ENCODE results near the gene SHROOM2.
"Not testable (repeated sequence)": the region's sequence is repeated elsewhere in the genome, so short reads cannot be mapped to it uniquely, and the experiment has no call there.

SHROOM2 gene

GRCh38 chrX:9832811-9833210 is 46.6 kb downstream of the SHROOM2 start:
- DNase-seq (ENCODE audit: low read depth): no peak

GRCh38 chrX:9835585-9836210 is 49.5 kb downstream of the SHROOM2 start:
- DNase-seq (ENCODE audit: low read depth): no peak

- DNase-seq (ENCODE audit: low read depth): no peak
Observed at GRCh38 chrX:9842541-9842940, 56.3 kb downstream of the SHROOM2 start.

- no peak for DNase-seq (ENCODE audit: low read depth)
Observed at GRCh38 chrX:9844936-9845577, 58.8 kb downstream of the SHROOM2 start.

- DNase-seq (ENCODE audit: low read depth): no peak
Observed at GRCh38 chrX:9845578-9845952, 59.3 kb downstream of the SHROOM2 start.

- no peak for DNase-seq (ENCODE audit: low read depth)
Observed at GRCh38 chrX:9846631-9847030, 60.4 kb downstream of the SHROOM2 start.

GRCh38 chrX:9847071-9847470 is 60.8 kb downstream of the SHROOM2 start:
- no peak for DNase-seq (ENCODE audit: low read depth)

GRCh38 chrX:9848718-9849479 is 62.7 kb downstream of the SHROOM2 start:
- DNase-seq (ENCODE audit: low read depth): no peak

GRCh38 chrX:9851890-9852289 is 65.7 kb downstream of the SHROOM2 start:
- no peak for DNase-seq (ENCODE audit: low read depth)

GRCh38 chrX:9853307-9853706 is 67.1 kb downstream of the SHROOM2 start:
- DNase-seq (ENCODE audit: low read depth): no peak

GRCh38 chrX:9855561-9856283 is 69.5 kb downstream of the SHROOM2 start:
- no peak for DNase-seq (ENCODE audit: low read depth)

GRCh38 chrX:9856588-9856987 is 70.4 kb downstream of the SHROOM2 start:
- DNase-seq (ENCODE audit: low read depth): no peak

- DNase-seq (ENCODE audit: low read depth): no peak
Observed at GRCh38 chrX:9857575-9858474, 71.6 kb downstream of the SHROOM2 start.

- DNase-seq (ENCODE audit: low read depth): not testable (repeated sequence)
Observed at GRCh38 chrX:9858684-9859083, 72.5 kb downstream of the SHROOM2 start.

GRCh38 chrX:9859711-9860555 is 73.7 kb downstream of the SHROOM2 start:
- DNase-seq (ENCODE audit: low read depth): peak; percentile 48

GRCh38 chrX:9860826-9861225 is 74.6 kb downstream of the SHROOM2 start:
- no peak for DNase-seq (ENCODE audit: low read depth)

- no peak for DNase-seq (ENCODE audit: low read depth)
Observed at GRCh38 chrX:9861711-9862110, 75.5 kb downstream of the SHROOM2 start.

GRCh38 chrX:9862525-9862924 is 76.3 kb downstream of the SHROOM2 start:
- no peak for DNase-seq (ENCODE audit: low read depth)

GRCh38 chrX:9862953-9863352 is 76.7 kb downstream of the SHROOM2 start:
- DNase-seq (ENCODE audit: low read depth): no peak

GRCh38 chrX:9864011-9864410 is 77.8 kb downstream of the SHROOM2 start:
- no peak for DNase-seq (ENCODE audit: low read depth)
